ENCODE measurements around the gene ZNF473. TPM values are rescaled to one million over a fixed set of nuclear protein-coding genes. Genes with fewer than 3 reads are reported as not detected.

ZNF473 gene
- total RNA-seq, 1 donor = 8.3 TPM

- no peak for DNase-seq (ENCODE audit: insufficient read length, low spot score, missing footprints)
- Histone ChIP-seq H3K4me1 (ENCODE audit: insufficient read depth, low read length) (peaks cover 10% of the 10 kb centered on the region), H3K9me3 (ENCODE audit: low read depth, low read length) (no peaks in the 10 kb centered on the region), H2AFZ (ENCODE audit: low read length) (no peak overlapping the region), H3K4me2 (ENCODE audit: insufficient read depth, low read length) (no peak overlapping the region), H3K79me2 (ENCODE audit: insufficient read depth, low read length) (peaks cover 4% of the 10 kb centered on the region), H4K20me1 (ENCODE audit: insufficient read depth, low read length) (peaks cover 17% of the 10 kb centered on the region), H3K27ac (ENCODE audit: low read depth, low read length) (no peak overlapping the region), H3K4me3 (ENCODE audit: insufficient read depth, low read length) (no peak overlapping the region), H3K27me3 (ENCODE audit: insufficient read depth, low read length) (no peaks in the 10 kb centered on the region), H3K36me3 (ENCODE audit: insufficient read depth, low read length) (peaks cover 56% of the 10 kb centered on the region)
- TF ChIP-seq, protein P1, sequence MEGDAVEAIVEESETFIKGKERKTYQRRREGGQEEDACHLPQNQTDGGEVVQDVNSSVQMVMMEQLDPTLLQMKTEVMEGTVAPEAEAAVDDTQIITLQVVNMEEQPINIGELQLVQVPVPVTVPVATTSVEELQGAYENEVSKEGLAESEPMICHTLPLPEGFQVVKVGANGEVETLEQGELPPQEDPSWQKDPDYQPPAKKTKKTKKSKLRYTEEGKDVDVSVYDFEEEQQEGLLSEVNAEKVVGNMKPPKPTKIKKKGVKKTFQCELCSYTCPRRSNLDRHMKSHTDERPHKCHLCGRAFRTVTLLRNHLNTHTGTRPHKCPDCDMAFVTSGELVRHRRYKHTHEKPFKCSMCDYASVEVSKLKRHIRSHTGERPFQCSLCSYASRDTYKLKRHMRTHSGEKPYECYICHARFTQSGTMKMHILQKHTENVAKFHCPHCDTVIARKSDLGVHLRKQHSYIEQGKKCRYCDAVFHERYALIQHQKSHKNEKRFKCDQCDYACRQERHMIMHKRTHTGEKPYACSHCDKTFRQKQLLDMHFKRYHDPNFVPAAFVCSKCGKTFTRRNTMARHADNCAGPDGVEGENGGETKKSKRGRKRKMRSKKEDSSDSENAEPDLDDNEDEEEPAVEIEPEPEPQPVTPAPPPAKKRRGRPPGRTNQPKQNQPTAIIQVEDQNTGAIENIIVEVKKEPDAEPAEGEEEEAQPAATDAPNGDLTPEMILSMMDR (IDR thresholded peaks at IDR 0.05; ENCODE audit: extremely low read depth, low read depth, low read length) = peak; percentile 13
These were observed 17.3 kb upstream of the ZNF473 start for GRCh38 chr19:50008532-50008931.

GRCh38 chr19:50016225-50016807 is 9.5 kb upstream of the ZNF473 start:
- Histone ChIP-seq H3K27me3 (ENCODE audit: insufficient read depth, low read length) (no peaks in the 10 kb centered on the region), H3K4me1 (ENCODE audit: insufficient read depth, low read length) (no peaks in the 10 kb centered on the region), H3K27ac (ENCODE audit: low read depth, low read length) (no peak overlapping the region), H4K20me1 (ENCODE audit: insufficient read depth, low read length) (peaks cover 14% of the 10 kb centered on the region), H2AFZ (ENCODE audit: low read length) (no peak overlapping the region), H3K4me2 (ENCODE audit: insufficient read depth, low read length) (no peak overlapping the region), H3K79me2 (ENCODE audit: insufficient read depth, low read length) (peaks cover 8% of the 10 kb centered on the region), H3K9me3 (ENCODE audit: low read depth, low read length) (no peaks in the 10 kb centered on the region), H3K36me3 (ENCODE audit: insufficient read depth, low read length) (peaks cover 46% of the 10 kb centered on the region), H3K4me3 (ENCODE audit: insufficient read depth, low read length) (no peak overlapping the region)
- DNase-seq (ENCODE audit: insufficient read length, low spot score, missing footprints) = no peak
- TF ChIP-seq, protein P1 (IDR thresholded peaks at IDR 0.05; ENCODE audit: extremely low read depth, low read depth, low read length) = no peak

GRCh38 chr19:50020481-50020880 is 5.3 kb upstream of the ZNF473 start:
- peaks cover 7% of the 10 kb centered on the region for H3K4me1 ChIP-seq (ENCODE audit: insufficient read depth, low read length)
- H3K79me2 ChIP-seq (ENCODE audit: insufficient read depth, low read length) = peaks cover 47% of the 10 kb centered on the region
- H3K36me3 ChIP-seq (ENCODE audit: insufficient read depth, low read length) = peaks cover 26% of the 10 kb centered on the region
- peak; percentile 62 for DNase-seq (ENCODE audit: insufficient read length, low spot score, missing footprints)
- no peak overlapping the region for H2AFZ ChIP-seq (ENCODE audit: low read length)
- H3K27me3 ChIP-seq (ENCODE audit: insufficient read depth, low read length) = no peaks in the 10 kb centered on the region
- H4K20me1 ChIP-seq (ENCODE audit: insufficient read depth, low read length) = peaks cover 37% of the 10 kb centered on the region
- H3K9me3 ChIP-seq (ENCODE audit: low read depth, low read length) = no peaks in the 10 kb centered on the region
- no peak overlapping the region for H3K27ac ChIP-seq (ENCODE audit: low read depth, low read length)
- H3K4me2 ChIP-seq (ENCODE audit: insufficient read depth, low read length) = no peak overlapping the region
- H3K4me3 ChIP-seq (ENCODE audit: insufficient read depth, low read length) = no peak overlapping the region
- TF ChIP-seq, protein P1 (IDR thresholded peaks at IDR 0.05; ENCODE audit: extremely low read depth, low read depth, low read length) = no peak

DNA sequence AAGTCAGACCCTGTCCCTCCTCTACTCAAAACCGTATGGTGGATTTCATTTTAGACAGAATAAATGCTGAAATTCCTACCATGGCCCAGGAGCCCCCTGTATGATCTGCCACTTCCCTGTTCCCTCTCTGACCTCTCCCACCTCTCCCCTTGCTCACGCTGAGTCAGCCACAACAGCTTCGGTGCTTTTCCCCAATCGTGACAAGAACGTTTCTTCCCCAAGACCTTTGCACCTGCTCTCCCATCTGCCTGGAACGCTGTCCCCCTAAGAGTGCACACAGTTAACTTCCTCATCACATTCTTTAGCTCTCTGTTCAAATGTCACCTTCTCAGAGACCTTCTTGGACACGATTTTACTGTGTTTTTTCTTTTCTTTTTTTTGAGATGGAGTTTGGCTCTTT is 3.0 kb upstream of the ZNF473 start:
- TF ChIP-seq, protein P1 (IDR thresholded peaks at IDR 0.05; ENCODE audit: extremely low read depth, low read depth, low read length) = no peak
- peaks cover 66% of the 10 kb centered on the region for H3K79me2 ChIP-seq (ENCODE audit: insufficient read depth, low read length)
- no peak for DNase-seq (ENCODE audit: insufficient read length, low spot score, missing footprints)

More for the DNA sequence above, 3.0 kb upstream of the ZNF473 start:
- Histone ChIP-seq H3K4me2 (ENCODE audit: insufficient read depth, low read length) (no peak overlapping the region), H4K20me1 (ENCODE audit: insufficient read depth, low read length) (peaks cover 31% of the 10 kb centered on the region), H3K36me3 (ENCODE audit: insufficient read depth, low read length) (peaks cover 13% of the 10 kb centered on the region), H3K4me1 (ENCODE audit: insufficient read depth, low read length) (peaks cover 17% of the 10 kb centered on the region), H3K4me3 (ENCODE audit: insufficient read depth, low read length) (no peak overlapping the region), H3K9me3 (ENCODE audit: low read depth, low read length) (no peaks in the 10 kb centered on the region), H3K27me3 (ENCODE audit: insufficient read depth, low read length) (no peaks in the 10 kb centered on the region), H3K27ac (ENCODE audit: low read depth, low read length) (no peak overlapping the region), H2AFZ (ENCODE audit: low read length) (no peak overlapping the region)
